SK-N-MC (cell line): Measurements from ENCODE around the gene PSMD11.

Experiments used
- EZH2 ChIP-seq: fragments of 200-600 bp; sonication (generic); IDR thresholded peaks from one replicate; pipeline ENCODE4 v1.6.1; 2017; ENCODE audit warnings: antibody characterized with exemption
- POLR2AphosphoS5 ChIP-seq: IDR thresholded peaks from 2 replicates; pipeline ENCODE4 v1.6.1; 2012; ENCODE audit warnings: mild to moderate bottlenecking, low read depth, low read length, borderline replicate concordance

GRCh38 chr17:32502013-32502412 is 57.7 kb downstream of the PSMD11 start:
- no peak for TF ChIP-seq POLR2AphosphoS5
- TF ChIP-seq EZH2: no peak
